Coronary artery (tissue), 2 donors: ENCODE measurements around the gene SDF4.

Experiments used
- DNase-seq: peaks from one replicate; pipeline ENCODE4 v3.0.0-alpha.2; 2017; ENCODE audit warnings: low spot score
- H3K27ac ChIP-seq, 2 donors: fragments of 200-600 bp; sonication (generic); one replicate each; pipeline ENCODE4 v1.5.1; 2016 to 2019
- H3K4me3 ChIP-seq: fragments of 200-600 bp; sonication (generic); 2 replicates; pipeline ENCODE4 v1.5.1; 2016; ENCODE audit warnings: mild to moderate bottlenecking, moderate library complexity
- CTCF ChIP-seq: fragments of 200-600 bp; sonication (generic); IDR thresholded peaks from one replicate; pipeline ENCODE4 v1.5.1; 2019; ENCODE audit warnings: antibody characterized with exemption

The SDF4 gene

GRCh38 chr1:1211541-1212441 lies 20.0 kb downstream of the SDF4 start:
- no peak for DNase-seq
- TF ChIP-seq CTCF, result no peak
- Histone ChIP-seq H3K4me3 (no peak overlapping the region), H3K27ac (no peak overlapping the region)

- DNase-seq, result no peak
- no peak overlapping the region for H3K4me3 ChIP-seq
- TF ChIP-seq CTCF, result no peak
- no peak overlapping the region for H3K27ac ChIP-seq
These were observed 20.9 kb downstream of the SDF4 start for GRCh38 chr1:1210726-1211540.

GRCh38 chr1:1208713-1209433 lies 22.9 kb downstream of the SDF4 start:
- no peak for DNase-seq
- TF ChIP-seq CTCF, result no peak
- H3K4me3 ChIP-seq, result no peak overlapping the region
- no peak overlapping the region for H3K27ac ChIP-seq

GRCh38 chr1:1207571-1207892 lies 24.3 kb downstream of the SDF4 start:
- Histone ChIP-seq H3K4me3 (no peak overlapping the region), H3K27ac (no peak overlapping the region)
- TF ChIP-seq CTCF, result no peak
- no peak for DNase-seq

- DNase-seq, result no peak
- Histone ChIP-seq H3K4me3 (no peak overlapping the region), H3K27ac (no peak overlapping the region)
- TF ChIP-seq CTCF, result no peak
These were observed 24.8 kb downstream of the SDF4 start for GRCh38 chr1:1206966-1207531.

- no peak for DNase-seq
- Histone ChIP-seq H3K27ac (no peak within 1 kb of the TSS), H3K4me3 (peak within 1 kb of the TSS; percentile 63)
- TF ChIP-seq CTCF, result no peak
These were observed 25.3 kb downstream of the SDF4 start, which contains the start of gene TNFRSF18 for GRCh38 chr1:1206376-1206965. Gene TNFRSF18, minus strand, starts transcription at chr1:1206592. Its CDS starts 21 bp downstream, at chr1:1206571.
